PC-9 (cell line): ENCODE measurements around the gene PAF1.

Experiments
- CTCF ChIP-seq: fragments of 200-600 bp; sonication (generic); conservative IDR thresholded peaks from 2 replicates; pipeline ENCODE4 v1.6.1; 2017; ENCODE audit warnings: mixed run types, antibody characterized with exemption, mild to moderate bottlenecking, moderate library complexity
- EZH2 ChIP-seq: fragments of 200-600 bp; sonication (generic); IDR thresholded peaks from 2 replicates; pipeline ENCODE4 v1.8.0; 2017; ENCODE audit warnings: antibody characterized with exemption, low read depth

GRCh38 chr19:39428283-39429112, 37.6 kb upstream of the PAF1 start:
- TF ChIP-seq CTCF (no peak), EZH2 (no peak)
